ENCODE results near the gene ZFP62.

ZFP62 gene

DNA sequence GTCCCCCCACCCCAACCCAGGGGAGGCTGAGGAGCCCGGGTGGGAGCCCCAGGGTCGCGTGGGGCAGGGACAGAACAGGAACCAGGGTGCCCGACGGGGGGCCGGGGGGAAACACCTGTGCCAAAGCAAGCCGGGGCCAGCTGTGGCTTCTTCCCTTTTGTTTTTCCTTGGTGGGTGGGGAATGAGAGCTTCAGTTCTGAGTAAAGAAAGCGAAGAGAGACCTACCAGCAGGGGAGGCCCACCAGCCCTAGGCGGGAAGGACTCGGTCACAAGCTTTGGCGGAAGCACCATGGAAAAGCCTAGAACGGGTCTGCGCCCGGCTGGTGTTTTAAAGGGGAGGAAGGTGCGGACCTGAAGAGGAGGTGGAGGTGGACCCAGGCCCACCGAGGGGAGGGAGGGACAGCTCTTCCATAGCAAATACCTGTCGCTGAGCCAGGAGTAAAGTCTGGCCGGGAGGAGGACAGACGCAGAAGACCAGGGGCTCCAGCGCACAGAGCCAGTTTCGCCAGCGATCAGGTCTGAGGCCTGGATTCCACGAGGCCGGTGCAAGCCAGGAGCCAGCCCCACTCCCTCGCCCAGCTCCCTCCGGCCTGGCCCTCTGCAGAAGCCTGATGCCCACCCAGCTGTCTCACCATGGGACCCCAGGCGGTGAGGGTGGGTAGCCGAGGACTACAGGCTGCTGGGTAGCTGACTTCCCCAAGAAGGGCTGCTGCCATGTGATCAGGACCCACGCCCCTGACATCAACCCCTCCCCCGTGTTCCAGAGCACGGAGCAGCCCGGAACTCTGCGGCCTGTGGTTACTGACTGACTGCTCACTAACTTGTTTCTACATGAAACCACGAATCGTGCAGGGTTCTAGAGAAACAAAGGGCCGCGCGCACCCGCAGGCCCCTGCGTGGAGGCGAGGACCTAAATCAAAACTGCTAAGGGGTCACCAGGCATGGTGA lies 57.6 kb downstream of the ZFP62 start:
- no peak for TF ChIP-seq Cebpa-rat (IDR thresholded peaks at IDR 0.05)
- Histone ChIP-seq H3K36me3 (peaks cover 15 to 61% (median 29%) of the 10 kb centered on the region in 11 experiments; a peak in 21 of 22 replicates), H3K9ac (peak overlapping the region; percentile 97 to 100 (median 99)), H3K4me2 (peak overlapping the region; percentile 92 to 99 (median 98)), H3K9me3 (replicated peaks in 1 of 11) (no peaks in the 10 kb centered on the region), H3K4me3 (peak overlapping the region; percentile 88 to 96 (median 94)), H3K27ac (peak overlapping the region; percentile 91 to 100 (median 99)), H3K27me3 (no peaks in the 10 kb centered on the region), H4K20me1 (peaks cover 36 to 65% (median 41%) of the 10 kb centered on the region in 11 experiments), H3K4me1 (peaks cover 73 to 89% (median 82%) of the 10 kb centered on the region in 10 experiments)

DNA sequence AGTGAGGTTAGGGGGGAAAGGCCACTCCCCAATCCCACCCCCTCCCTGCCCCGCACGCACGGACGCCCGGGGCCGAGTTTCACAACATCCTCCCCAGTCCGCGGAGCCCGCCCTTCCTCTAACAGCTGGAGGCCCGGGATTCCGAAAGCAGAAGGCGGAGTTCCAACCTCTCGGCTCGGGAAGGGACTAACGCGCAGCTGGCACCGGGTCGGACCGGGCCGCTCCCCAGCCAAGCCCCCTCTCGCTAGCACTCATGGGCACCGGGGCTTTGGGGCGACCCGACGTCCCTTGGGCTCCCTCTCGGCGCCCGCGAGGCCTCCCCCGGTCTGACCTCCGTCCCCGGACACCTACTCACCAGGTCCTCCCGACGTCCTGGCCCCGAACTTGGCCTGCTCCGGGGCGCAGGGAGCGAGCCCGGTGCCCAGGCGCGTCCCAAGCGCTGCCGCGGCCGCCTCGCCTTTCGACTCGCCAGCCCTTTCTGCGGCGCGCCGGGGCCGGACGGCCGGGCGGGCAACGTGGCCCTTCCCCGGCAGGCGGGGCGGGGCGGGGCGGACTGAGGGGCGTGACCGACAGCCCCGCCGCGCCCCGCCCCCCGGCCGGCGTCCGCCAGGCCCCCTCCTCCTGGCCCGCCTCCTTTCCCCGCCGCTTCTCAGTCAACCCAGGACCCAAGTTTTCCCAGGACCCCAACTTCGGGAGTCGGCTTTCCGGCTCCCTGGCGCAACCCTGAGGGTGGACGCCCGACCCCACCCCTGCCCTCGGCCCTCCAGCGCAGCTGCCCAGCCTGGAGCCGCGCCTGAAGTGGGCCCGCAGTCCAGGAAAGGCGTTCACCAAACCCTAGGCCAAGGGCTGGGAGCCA lies 58.5 kb downstream of the ZFP62 start, which contains the start of gene MGAT1:
Gene MGAT1, minus strand, starts transcription at position 482 of the 856 bp plus-strand sequence. CDS start 9,835 bp downstream, outside the sequence.
- TF ChIP-seq Cebpa-rat (IDR thresholded peaks at IDR 0.05): peak in 9 of 11 experiments; percentile 23 to 87 (median 76); a peak in 14 of 22 replicates
- H3K27ac ChIP-seq: peak within 1 kb of the TSS; percentile 91 to 100 (median 99)

DNA sequence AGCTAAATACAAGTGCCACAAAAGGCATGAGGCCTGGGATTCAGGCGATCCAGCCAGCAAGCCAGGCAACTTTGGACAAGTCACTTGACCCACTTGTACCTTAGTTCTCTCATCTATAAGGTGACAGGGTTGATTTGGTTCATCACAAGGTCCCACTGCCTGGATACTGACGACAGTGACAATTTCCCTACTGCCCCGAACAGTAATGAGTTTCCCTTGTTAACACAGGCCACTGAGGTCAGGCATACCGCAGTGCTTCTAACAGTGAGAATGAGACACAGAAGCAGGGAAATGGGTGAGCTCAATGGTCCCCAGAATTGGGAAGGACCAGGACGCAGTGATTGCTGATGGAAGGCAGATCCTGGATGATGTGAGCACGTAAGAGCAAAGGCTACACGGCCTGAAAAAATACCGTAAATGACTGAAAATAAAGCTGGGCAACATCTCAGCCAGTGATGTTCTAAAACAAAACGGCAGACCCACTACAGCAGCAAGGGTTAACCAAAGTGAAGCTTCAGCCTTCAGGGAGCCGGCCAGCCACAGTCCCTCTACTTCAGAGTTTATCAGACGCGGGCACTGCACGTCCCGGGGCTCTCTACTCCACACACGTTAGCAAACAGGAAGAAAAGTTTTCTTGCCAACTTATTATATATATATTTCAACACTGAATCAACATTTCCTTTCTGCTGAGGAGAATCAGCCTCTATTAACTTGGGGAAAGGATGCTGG lies 59.3 kb downstream of the ZFP62 start:
- peaks cover 53 to 81% (median 58%) of the 10 kb centered on the region in 11 experiments for H4K20me1 ChIP-seq
- H3K9me3 ChIP-seq (replicated peaks in 1 of 11): no peaks in the 10 kb centered on the region
- H3K9ac ChIP-seq: peak overlapping the region; percentile 97 to 100 (median 99)
- peak overlapping the region; percentile 8 to 100 (median 99); a peak in 21 of 22 replicates for H3K27ac ChIP-seq
- H3K4me1 ChIP-seq: peaks cover 73 to 89% (median 82%) of the 10 kb centered on the region in 10 experiments
- no peaks in the 10 kb centered on the region for H3K27me3 ChIP-seq
- H3K4me2 ChIP-seq: peak overlapping the region; percentile 92 to 99 (median 98)
- H3K36me3 ChIP-seq: peaks cover 32 to 63% (median 46%) of the 10 kb centered on the region in 11 experiments; a peak in 21 of 22 replicates
- no peak for TF ChIP-seq Cebpa-rat (IDR thresholded peaks at IDR 0.05)
- peak overlapping the region; percentile 88 to 96 (median 94) for H3K4me3 ChIP-seq

More for the DNA sequence above, 58.5 kb downstream of the ZFP62 start, which contains the start of gene MGAT1:
- peak within 1 kb of the TSS; percentile 97 to 100 (median 99) for H3K9ac ChIP-seq
- H3K36me3 ChIP-seq: peaks cover 24 to 63% (median 38%) of the 10 kb centered on the region in 11 experiments; a peak in 21 of 22 replicates
- peaks cover 45 to 74% (median 50%) of the 10 kb centered on the region in 11 experiments for H4K20me1 ChIP-seq
- peak within 1 kb of the TSS; percentile 88 to 96 (median 94) for H3K4me3 ChIP-seq
- H3K4me1 ChIP-seq: peaks cover 73 to 89% (median 82%) of the 10 kb centered on the region in 10 experiments
- H3K9me3 ChIP-seq (replicated peaks in 1 of 11): no peaks in the 10 kb centered on the region
- no peaks in the 10 kb centered on the region for H3K27me3 ChIP-seq
- H3K4me2 ChIP-seq: peak within 1 kb of the TSS; percentile 92 to 99 (median 98)

DNA sequence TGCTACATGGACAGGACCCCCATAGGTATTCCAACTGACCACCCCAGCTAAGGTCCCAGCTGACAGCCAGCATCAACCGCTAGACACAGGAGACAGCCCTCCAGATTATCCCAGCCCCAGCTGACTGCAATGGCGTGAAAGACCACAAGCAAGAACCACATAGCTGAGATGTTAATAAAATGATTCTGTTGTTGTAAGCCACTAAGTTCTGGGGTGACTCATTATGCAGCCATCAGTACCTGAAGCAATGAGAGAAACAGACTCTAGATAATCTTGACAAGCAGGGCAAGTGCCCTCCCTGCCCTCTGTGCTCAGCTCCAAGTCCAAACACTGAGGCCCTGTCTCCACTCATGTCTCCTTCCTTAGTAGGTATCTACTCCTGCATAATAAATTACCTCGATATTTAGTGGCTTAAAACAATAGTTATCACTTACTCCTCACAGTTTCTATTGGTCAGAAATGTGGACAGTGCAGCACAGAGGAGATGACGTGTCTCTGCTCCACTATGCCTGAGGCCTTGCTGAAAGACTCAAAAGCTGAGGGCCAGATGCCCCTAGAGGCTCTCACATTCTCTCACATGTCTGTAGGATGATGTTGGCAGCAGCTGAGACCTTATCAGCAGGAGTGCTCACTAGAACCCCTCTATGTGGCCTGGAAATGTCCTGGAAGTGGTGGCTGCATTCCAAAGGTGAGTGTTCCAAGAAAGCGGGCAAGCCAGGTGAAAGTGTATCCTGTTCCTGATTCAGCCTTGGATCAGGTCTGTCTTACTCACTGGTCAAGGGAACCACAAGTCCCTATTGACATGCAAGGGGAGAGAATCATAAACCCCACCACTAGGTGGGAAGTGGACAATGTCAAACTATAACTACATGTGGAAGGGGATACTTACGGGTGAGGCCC lies 60.9 kb downstream of the ZFP62 start:
- no peak for TF ChIP-seq Cebpa-rat (IDR thresholded peaks at IDR 0.05)
- peak overlapping the region in 9 of 10 experiments; percentile 88 to 96 (median 95); a peak in 17 of 20 replicates for H3K4me3 ChIP-seq
- H3K4me2 ChIP-seq: peak overlapping the region; percentile 92 to 99 (median 98)
- peak overlapping the region; percentile 97 to 100 (median 99); a peak in 19 of 22 replicates for H3K9ac ChIP-seq
- peak overlapping the region in 9 of 11 experiments; percentile 98 to 100 (median 100); a peak in 16 of 22 replicates for H3K27ac ChIP-seq
- peaks cover 46 to 79% (median 62%) of the 10 kb centered on the region in 11 experiments for H3K36me3 ChIP-seq
- H3K27me3 ChIP-seq: no peaks in the 10 kb centered on the region
- H4K20me1 ChIP-seq: peaks cover 69 to 86% (median 75%) of the 10 kb centered on the region in 11 experiments
- H3K4me1 ChIP-seq: peaks cover 71 to 89% (median 82%) of the 10 kb centered on the region in 10 experiments
- H3K9me3 ChIP-seq (replicated peaks in 1 of 11): no peaks in the 10 kb centered on the region

DNA sequence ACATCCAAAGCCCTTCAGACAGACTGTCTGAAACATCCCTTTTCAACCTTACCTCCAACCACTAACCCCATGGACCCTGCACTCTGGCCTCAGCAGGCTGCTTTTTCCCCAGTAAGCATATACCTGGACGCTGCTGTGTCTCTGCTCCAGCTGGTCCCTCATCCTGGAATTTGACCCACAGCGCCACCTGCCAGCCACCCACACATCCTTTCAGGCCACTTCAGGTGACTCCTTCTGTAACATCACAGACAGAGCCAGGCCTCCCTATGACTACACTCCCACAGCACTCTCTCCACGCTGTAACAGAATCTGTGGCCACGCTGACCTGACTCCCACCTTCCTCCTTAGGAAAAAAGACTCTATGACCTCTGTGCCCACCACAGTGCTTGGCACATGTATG lies 61.9 kb downstream of the ZFP62 start:
- H3K4me3 ChIP-seq: peak overlapping the region in 3 of 10 experiments; percentile 91 to 96 (median 95); a peak in 5 of 20 replicates
- TF ChIP-seq Cebpa-rat (IDR thresholded peaks at IDR 0.05): no peak
- H4K20me1 ChIP-seq: peaks cover 79 to 87% (median 81%) of the 10 kb centered on the region in 11 experiments
- peaks cover 70 to 89% (median 79%) of the 10 kb centered on the region in 10 experiments for H3K4me1 ChIP-seq
- H3K36me3 ChIP-seq: peaks cover 50 to 86% (median 72%) of the 10 kb centered on the region in 11 experiments
- H3K9me3 ChIP-seq (replicated peaks in 1 of 11): no peaks in the 10 kb centered on the region
- H3K27ac ChIP-seq: peak overlapping the region in 5 of 11 experiments; percentile 8 to 100 (median 99); a peak in 2 of 22 replicates
- H3K4me2 ChIP-seq: peak overlapping the region; percentile 92 to 99 (median 98)
- H3K27me3 ChIP-seq: no peaks in the 10 kb centered on the region
- peak overlapping the region in 2 of 11 experiments; percentile 97 to 98; a peak in 5 of 22 replicates for H3K9ac ChIP-seq

DNA sequence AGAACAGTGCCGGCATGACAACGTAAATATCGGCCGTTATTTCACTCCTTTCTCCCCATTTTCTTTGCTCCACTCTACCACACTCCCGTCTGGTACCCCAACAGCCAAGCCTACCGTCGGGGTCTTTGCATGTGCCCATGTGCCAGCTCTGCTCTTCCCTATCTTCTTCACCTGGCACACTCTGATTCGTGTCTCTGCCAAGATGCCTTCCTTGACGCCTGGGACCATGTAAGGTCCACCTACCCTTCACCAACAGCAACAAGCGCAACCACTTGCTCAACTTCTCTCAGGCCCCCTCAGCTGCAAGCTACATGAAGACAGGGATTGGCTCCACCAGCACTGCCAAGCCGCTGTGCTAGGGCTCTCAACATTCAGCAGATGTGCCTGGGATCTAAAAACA lies 62.9 kb downstream of the ZFP62 start:
- no peak for TF ChIP-seq Cebpa-rat (IDR thresholded peaks at IDR 0.05)
- Histone ChIP-seq H3K9ac (peak overlapping the region in 3 of 11 experiments; percentile 7 to 98 (median 19); a peak in 4 of 22 replicates), H3K4me1 (peaks cover 68 to 87% (median 81%) of the 10 kb centered on the region in 10 experiments), H3K27ac (no peak overlapping the region), H3K27me3 (no peaks in the 10 kb centered on the region), H3K36me3 (peaks cover 58 to 91% (median 82%) of the 10 kb centered on the region in 11 experiments), H3K4me2 (peak overlapping the region; percentile 92 to 99 (median 98)), H3K9me3 (replicated peaks in 1 of 11) (no peaks in the 10 kb centered on the region), H3K4me3 (0 out of 20 replicates have a peak overlapping the region, but pooled peaks of 1 of the 10 experiments have one; percentile 91), H4K20me1 (peaks cover 88 to 95% (median 89%) of the 10 kb centered on the region in 11 experiments)
